Head of caudate nucleus (tissue), 42 donors: Measurements from ENCODE around the gene SIK3.
"Not testable (repeated sequence)": the region's sequence is repeated elsewhere in the genome, so short reads cannot be mapped to it uniquely, and the experiment has no call there.

Source experiments
- DNase-seq, 42 donors: peaks; one replicate each; pipeline versions ENCODE4 v3.0.0 to v3.0.0-alpha.2; 2020 to 2021; ENCODE audit warnings: mixed read lengths in 7 of 42
- intact Hi-C: fragments of 100-400 bp; cut with DNase I; formaldehyde crosslinking; loops from one replicate; pipeline ENCODE4 v1.15.0; 2022

The SIK3 gene

GRCh38 chr11:117117681-117118080 is 19.5 kb upstream of the SIK3 start:
- DNase-seq = no peak
- intact Hi-C loops = no loop called here

DNA sequence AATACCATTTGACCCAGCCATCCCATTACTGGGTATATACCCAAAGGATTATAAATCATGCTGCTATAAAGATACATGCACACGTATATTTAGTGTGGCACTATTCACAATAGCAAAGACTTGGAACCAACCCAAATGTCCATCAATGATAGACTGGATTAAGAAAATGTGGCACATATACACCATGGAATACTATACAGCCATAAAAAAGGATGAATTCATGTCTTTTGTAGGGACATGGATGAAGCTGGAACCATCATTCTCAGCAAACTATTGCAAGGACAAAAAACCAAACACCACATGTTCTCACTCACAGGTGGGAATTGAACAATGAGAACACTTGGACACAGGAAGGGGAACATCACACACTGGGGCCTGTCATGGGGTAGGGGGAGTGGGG is 14.7 kb upstream of the SIK3 start:
- intact Hi-C loops = not testable (repeated sequence)

GRCh38 chr11:117112497-117112896 is 14.3 kb upstream of the SIK3 start:
- DNase-seq, intact Hi-C loops: not testable (repeated sequence)

More for the DNA sequence above, 14.7 kb upstream of the SIK3 start:
- DNase-seq = not testable (repeated sequence)

DNA sequence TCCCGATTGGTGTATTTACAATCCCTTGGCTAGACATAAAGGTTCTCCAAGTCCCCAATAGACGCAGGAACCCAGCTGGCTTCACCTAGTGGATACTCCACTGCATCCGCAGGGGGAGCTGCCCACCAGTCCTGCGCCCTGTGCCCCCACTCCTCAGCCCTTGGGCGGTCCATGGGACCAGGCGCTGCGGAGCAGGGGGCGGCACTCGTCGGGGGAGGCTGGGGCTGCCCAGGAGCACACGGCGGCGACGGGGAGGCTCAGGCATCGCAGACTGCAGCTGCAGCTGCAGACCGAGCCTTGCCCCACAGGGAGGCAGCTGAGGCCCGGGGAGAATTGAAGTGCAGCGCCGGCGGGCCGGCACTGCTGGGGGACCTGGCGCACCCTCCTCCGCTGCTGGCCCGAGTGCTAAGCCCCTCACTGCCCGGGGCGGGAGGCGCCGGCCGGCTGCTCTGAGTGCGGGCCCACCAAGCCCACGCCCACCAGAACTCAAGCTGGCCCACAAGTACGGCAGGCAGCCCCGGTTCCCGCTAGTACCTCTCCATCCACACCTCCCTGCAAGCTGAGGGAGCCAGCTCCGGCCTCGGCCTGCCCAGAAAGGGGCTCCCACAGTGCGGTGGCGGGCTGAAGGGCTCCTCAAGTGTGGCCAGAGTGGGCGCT is 12.2 kb upstream of the SIK3 start:
- intact Hi-C loops = no loop called here
- DNase-seq = peak in 1 of 42 donors; percentile 13

DNA sequence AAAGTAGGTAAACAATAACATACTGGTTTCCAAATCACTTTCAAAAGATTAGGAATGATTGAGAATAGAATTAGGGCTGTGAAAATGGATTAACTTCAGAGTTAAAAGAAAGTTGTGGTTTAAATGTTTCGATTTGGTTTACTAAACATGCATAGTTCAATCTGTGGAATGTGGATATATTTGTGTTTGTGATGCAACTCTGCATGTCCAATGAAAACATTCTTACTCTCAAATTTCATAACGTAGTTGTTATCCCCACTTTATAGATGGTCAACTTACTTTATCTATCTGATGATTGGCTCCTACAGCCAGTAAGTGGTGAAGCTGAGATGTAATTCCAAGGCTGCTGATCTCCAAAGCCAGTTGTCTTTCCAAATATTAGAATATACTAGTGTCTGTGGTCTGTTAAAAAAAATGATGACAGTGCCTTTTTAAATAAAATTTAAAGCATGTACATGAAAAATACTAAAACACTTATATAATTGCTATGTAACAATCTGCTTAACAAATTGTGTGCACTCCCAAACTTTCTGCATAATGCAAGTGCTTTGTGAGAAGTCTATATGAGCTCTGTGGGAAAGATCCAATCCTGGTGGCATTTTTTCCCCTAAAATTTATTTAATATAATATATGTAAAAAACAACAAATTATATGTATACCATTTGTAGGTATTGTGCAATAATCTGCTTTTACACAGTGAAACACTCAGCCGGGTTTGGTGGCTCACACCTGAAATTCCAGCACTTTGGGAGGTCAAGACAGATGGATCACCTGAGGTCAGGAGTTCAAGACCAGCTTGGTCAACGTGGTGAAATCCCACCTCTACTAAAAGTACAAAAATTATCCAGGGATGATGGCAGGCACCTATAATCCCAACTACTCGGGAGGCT is 9.7 kb upstream of the SIK3 start:
- DNase-seq = peak in 1 of 42 donors; percentile 15
- intact Hi-C loops = loop anchor here (2.0 kb wide), 1 partner anchor 319 kb away; the partner anchor contains the start of gene ZPR1

- no peak for DNase-seq
- intact Hi-C loops = no loop called here
These were observed 2.3 kb upstream of the SIK3 start for GRCh38 chr11:117100556-117100955.

- intact Hi-C loops = loop anchor here (5.0 to 10.0 kb wide), 4 partner anchors 55 to 222 kb away; no protein-coding TSS in a partner anchor
- DNase-seq = no peak
These were observed 1.5 kb upstream of the SIK3 start for GRCh38 chr11:117099696-117100095.

DNA sequence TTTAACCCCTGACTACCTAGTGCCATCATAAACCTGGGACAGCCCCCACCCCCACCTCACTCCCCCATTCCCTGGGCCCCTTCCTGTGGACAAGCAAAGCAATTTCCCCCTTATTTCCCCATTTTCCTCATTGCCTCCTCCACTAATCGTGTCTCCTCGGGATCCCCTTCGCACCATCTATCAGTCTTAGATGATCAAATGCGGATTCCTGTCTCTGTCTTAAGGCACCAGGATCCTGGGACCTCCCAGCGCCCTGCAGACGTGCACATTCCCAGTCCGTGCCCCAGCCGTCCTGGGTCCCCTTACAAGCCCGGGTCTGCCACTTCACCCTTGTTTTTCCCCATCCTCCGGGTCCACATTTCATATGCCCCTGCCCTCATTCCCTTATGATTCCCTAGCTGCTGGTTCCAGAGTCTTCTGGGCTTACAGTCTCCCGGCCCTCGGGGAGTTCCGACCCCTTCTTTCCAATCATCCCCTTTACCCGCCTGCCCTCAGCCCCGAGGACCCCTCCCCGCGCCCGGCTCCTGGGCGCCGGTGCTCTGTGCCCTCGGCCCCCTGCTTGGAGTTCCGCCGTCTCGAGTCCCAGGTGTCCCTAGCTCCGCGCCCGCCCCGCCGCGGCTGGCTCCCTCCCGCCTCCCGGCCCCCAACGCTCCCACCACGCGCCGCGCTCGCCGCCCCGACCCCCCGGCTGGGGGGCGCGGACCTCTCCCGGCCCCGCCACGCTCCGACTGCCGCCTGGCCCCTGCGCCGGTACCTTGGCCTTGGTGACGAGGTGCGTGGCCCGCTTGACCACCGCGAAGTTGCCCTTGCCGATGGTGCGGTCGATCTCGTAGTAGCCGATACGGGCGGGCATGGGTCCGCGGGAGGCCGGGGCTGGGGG is 599 bp downstream of the SIK3 start:
- DNase-seq = peak in 38 of 42 donors; percentile 30 to 78 (median 52)
- intact Hi-C loops = loop anchor here (5.0 to 10.0 kb wide), 4 partner anchors 53 to 220 kb away; no protein-coding TSS in a partner anchor

GRCh38 chr11:117097014-117097388 is 1.2 kb downstream of the SIK3 start:
- DNase-seq = peak in 2 of 42 donors; percentile 5 to 25

DNA sequence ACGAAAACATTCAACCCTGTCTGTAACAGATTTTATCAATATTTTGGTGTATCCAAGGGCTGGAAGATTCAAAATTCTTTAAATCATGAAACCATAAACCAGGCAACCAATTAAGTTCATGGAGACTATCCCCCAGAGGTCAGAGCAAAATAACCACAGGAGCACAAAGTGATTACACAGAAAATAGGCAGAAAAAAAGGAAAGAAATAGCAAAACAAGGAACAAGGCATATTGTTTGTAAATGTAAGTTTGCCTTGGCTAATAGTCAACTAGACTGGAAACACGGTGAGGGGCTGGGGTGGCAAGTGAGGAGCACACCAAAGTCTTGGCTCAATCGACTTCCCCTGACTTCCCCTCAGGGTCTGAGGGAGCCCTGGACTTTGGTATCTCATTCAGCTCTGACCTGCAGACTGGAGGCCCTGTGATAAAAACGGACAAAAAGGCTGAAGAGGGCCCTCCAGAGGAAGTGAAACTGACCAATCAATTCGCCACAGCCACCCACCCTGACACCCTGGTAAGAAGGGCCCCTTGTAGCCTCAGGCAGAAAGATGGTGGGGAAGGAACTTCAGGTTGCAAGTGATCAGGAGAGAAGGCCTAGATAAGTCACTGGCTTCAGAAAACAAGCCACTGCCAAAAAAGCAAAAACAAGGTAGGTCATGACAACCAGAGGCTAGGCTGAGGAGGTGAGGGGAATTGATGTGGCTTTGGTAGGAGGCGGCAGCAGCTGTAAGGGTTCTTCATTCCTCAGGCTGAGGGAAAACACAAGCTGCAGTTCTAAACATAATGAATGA is 1.8 kb downstream of the SIK3 start:
- peak; percentile 20 to 89 (median 71) for DNase-seq
- intact Hi-C loops = loop anchor here (5.0 to 10.0 kb wide), 4 partner anchors 52 to 219 kb away; no protein-coding TSS in a partner anchor

More at GRCh38 chr11:117097014-117097388, 1.2 kb downstream of the SIK3 start:
- intact Hi-C loops = loop anchor here (5.0 to 10.0 kb wide), 4 partner anchors 52 to 220 kb away; no protein-coding TSS in a partner anchor

GRCh38 chr11:117095284-117096161 is 2.7 kb downstream of the SIK3 start:
- intact Hi-C loops = loop anchor here (5.0 to 10.0 kb wide), 4 partner anchors 51 to 218 kb away; no protein-coding TSS in a partner anchor
- peak in 2 of 42 donors; percentile 47 to 56 for DNase-seq

DNA sequence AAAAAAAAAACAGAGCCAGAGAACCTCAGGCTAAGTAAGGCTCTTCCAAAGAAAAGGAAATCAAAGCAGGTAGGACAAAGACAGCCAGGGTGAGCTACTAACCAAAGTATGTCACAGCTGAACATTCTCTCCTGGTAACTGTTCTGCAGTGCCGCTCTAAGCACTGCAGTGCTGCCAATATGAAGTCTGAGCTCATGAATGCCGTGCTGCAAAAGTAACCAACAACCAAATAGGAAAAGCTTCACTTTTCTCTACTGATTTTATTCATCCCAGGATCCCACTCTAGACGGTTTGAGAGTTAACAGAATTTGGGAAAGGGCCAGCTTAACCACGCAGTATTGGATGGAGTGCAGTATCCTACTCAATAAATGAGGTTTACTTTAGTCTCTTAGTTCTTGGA is 3.5 kb downstream of the SIK3 start:
- peak in 25 of 42 donors; percentile 18 to 74 (median 49) for DNase-seq
- intact Hi-C loops = loop anchor here (5.0 to 10.0 kb wide), 4 partner anchors 50 to 217 kb away; no protein-coding TSS in a partner anchor

- intact Hi-C loops = loop anchor here (10.0 kb wide), 2 partner anchors 48 to 118 kb away; no protein-coding TSS in a partner anchor
- no peak for DNase-seq
These were observed 5.2 kb downstream of the SIK3 start for GRCh38 chr11:117092951-117093590.

GRCh38 chr11:117091753-117092477 is 6.3 kb downstream of the SIK3 start:
- intact Hi-C loops = loop anchor here (10.0 kb wide), 2 partner anchors 47 to 117 kb away; no protein-coding TSS in a partner anchor
- no peak for DNase-seq

- intact Hi-C loops = loop anchor here (10.0 kb wide), 2 partner anchors 45 to 115 kb away; no protein-coding TSS in a partner anchor
- DNase-seq = no peak
These were observed 8.0 kb downstream of the SIK3 start for GRCh38 chr11:117090111-117090706.
